Neural cell (in vitro differentiated cells): ENCODE results near the gene HDAC4.

Experiments used
- EP300 ChIP-seq: fragments of 450-650 bp; conservative IDR thresholded peaks from 2 replicates; pipeline ENCODE4 v1.6.1; 2014; ENCODE audit warnings: antibody characterized with exemption, mild to moderate bottlenecking, moderate library complexity; ENCODE audit not compliant: poor library complexity, severe bottlenecking
- EZH2 ChIP-seq: fragments of 200-600, 300-800 bp; shearing (Covaris generic), sonication (generic); IDR thresholded peaks from 2 replicates; pipeline ENCODE4 v1.6.1; 2014; ENCODE audit warnings: antibody characterized with exemption, low read length, borderline replicate concordance, mild to moderate bottlenecking; ENCODE audit not compliant: insufficient read depth, poor library complexity, severe bottlenecking
- MXI1 ChIP-seq: fragments of 450-650 bp; conservative IDR thresholded peaks from 2 replicates; pipeline ENCODE4 v1.6.1; 2014; ENCODE audit warnings: antibody characterized with exemption, mild to moderate bottlenecking; ENCODE audit not compliant: poor library complexity, severe bottlenecking
- POLR2AphosphoS5 ChIP-seq: IDR thresholded peaks from 2 replicates; pipeline ENCODE4 v1.6.1; 2012
- RAD21 ChIP-seq: fragments of 450-650 bp; conservative IDR thresholded peaks from 2 replicates; pipeline ENCODE4 v1.6.1; 2014; ENCODE audit warnings: antibody characterized with exemption, mild to moderate bottlenecking, moderate library complexity
- SMC3 ChIP-seq: fragments of 450-650 bp; conservative IDR thresholded peaks from 2 replicates; pipeline ENCODE4 v1.6.1; 2014; ENCODE audit warnings: antibody characterized with exemption, mild to moderate bottlenecking, moderate library complexity; ENCODE audit not compliant: poor library complexity
- TAF1 ChIP-seq: IDR thresholded peaks from 2 replicates; pipeline ENCODE4 v1.6.1; 2012; ENCODE audit warnings: low read depth
- TF ChIP-seq, protein P1 (sequence below): fragments of 450-650 bp; IDR thresholded peaks from 2 replicates; pipeline ENCODE4 v1.5.1; 2014; ENCODE audit warnings: antibody characterized with exemption, mild to moderate bottlenecking, moderate library complexity; ENCODE audit not compliant: poor library complexity, severe bottlenecking
- TF ChIP-seq, protein P2 (sequence below): IDR thresholded peaks from 2 replicates; pipeline ENCODE4 v1.6.1; 2012; ENCODE audit warnings: borderline replicate concordance

DNA sequence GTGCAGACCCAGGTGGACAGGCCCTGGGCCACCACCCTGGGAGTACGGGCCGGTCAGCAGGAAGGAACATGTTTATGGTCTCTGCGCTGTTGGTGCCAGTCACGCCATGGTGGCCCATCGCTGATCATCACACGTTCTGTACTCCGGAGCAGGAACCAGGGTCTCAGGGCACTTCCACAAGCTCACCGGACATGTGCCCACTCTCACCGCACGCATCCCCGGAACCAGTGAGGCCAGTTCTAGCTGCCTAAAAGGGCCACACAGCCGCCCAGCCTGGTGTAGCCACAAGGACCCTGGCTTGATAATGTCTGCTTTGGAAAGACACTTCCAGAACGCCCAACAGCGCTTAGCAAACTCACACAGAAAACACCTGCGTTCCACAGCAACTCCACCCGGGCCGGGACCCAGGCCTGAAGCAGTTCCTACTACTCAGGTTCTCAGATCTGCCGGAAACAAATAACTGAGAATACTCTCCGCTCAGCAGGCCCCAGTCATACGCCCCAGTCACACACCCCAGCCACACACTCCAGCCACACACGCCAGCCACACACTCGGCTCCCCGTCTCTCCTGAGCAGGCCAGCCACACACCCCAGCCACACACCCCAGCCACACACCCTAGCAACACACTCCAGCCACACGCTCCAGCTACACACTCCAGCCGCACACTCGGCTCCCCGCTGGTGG is 123.3 kb downstream of the HDAC4 start:
- TF ChIP-seq, protein P1, sequence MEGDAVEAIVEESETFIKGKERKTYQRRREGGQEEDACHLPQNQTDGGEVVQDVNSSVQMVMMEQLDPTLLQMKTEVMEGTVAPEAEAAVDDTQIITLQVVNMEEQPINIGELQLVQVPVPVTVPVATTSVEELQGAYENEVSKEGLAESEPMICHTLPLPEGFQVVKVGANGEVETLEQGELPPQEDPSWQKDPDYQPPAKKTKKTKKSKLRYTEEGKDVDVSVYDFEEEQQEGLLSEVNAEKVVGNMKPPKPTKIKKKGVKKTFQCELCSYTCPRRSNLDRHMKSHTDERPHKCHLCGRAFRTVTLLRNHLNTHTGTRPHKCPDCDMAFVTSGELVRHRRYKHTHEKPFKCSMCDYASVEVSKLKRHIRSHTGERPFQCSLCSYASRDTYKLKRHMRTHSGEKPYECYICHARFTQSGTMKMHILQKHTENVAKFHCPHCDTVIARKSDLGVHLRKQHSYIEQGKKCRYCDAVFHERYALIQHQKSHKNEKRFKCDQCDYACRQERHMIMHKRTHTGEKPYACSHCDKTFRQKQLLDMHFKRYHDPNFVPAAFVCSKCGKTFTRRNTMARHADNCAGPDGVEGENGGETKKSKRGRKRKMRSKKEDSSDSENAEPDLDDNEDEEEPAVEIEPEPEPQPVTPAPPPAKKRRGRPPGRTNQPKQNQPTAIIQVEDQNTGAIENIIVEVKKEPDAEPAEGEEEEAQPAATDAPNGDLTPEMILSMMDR: no peak
- no peak for TF ChIP-seq EZH2
- TF ChIP-seq, protein P2, sequence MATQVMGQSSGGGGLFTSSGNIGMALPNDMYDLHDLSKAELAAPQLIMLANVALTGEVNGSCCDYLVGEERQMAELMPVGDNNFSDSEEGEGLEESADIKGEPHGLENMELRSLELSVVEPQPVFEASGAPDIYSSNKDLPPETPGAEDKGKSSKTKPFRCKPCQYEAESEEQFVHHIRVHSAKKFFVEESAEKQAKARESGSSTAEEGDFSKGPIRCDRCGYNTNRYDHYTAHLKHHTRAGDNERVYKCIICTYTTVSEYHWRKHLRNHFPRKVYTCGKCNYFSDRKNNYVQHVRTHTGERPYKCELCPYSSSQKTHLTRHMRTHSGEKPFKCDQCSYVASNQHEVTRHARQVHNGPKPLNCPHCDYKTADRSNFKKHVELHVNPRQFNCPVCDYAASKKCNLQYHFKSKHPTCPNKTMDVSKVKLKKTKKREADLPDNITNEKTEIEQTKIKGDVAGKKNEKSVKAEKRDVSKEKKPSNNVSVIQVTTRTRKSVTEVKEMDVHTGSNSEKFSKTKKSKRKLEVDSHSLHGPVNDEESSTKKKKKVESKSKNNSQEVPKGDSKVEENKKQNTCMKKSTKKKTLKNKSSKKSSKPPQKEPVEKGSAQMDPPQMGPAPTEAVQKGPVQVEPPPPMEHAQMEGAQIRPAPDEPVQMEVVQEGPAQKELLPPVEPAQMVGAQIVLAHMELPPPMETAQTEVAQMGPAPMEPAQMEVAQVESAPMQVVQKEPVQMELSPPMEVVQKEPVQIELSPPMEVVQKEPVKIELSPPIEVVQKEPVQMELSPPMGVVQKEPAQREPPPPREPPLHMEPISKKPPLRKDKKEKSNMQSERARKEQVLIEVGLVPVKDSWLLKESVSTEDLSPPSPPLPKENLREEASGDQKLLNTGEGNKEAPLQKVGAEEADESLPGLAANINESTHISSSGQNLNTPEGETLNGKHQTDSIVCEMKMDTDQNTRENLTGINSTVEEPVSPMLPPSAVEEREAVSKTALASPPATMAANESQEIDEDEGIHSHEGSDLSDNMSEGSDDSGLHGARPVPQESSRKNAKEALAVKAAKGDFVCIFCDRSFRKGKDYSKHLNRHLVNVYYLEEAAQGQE: no peak
- no peak for TF ChIP-seq POLR2AphosphoS5
- no peak for TF ChIP-seq SMC3
- no peak for TF ChIP-seq EP300
- no peak for TF ChIP-seq RAD21
- TF ChIP-seq MXI1: no peak
- TF ChIP-seq TAF1: no peak
